Gastroesophageal sphincter (tissue), 3 donors: ENCODE measurements around the gene PLAC8L1.

Experiments used
- POLR2A ChIP-seq, 2 donors: fragments of 450-650 bp; IDR thresholded peaks; one replicate each; pipeline ENCODE4 v1.6.1; 2017; ENCODE audit warnings: antibody characterized with exemption in 2 of 2, mild to moderate bottlenecking in 2 of 2, moderate library complexity in 1 of 2
- POLR2AphosphoS5 ChIP-seq: sonication (generic); formaldehyde crosslinking; IDR thresholded peaks from one replicate; pipeline ENCODE4 v1.6.1; 2017; ENCODE audit warnings: antibody characterized with exemption
- TF ChIP-seq, protein P1 (sequence below), 4 experiments: fragments of 200-600 bp in 2 of 4; fragments of 450-650 bp in 2 of 4; sonication (generic) in 1 of 4; IDR thresholded peaks; one replicate each; pipeline ENCODE4 v1.5.1; 2017 to 2019; ENCODE audit warnings: antibody characterized with exemption in 4 of 4, mild to moderate bottlenecking in 2 of 4, moderate library complexity in 2 of 4

DNA sequence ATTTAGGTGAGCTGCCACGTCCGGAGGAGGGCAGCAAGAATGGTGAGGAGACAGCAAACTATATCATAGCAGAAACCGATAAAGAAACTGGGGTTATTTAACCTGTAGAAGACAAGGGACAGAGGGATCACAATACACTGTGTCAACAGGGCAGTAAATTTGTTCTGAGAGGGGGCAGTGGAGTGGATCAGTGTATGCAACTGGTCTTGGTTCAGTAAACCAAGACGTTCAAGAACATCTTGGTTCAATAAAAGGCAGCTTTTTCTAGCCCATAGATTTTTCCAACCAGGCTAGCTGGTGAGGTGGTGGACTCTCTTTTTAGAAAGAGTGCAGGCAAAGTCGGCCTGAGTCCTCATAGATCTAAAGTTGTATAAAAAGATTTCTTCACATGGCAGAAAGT lies 55.3 kb downstream of the PLAC8L1 start:
- TF ChIP-seq, protein P1, sequence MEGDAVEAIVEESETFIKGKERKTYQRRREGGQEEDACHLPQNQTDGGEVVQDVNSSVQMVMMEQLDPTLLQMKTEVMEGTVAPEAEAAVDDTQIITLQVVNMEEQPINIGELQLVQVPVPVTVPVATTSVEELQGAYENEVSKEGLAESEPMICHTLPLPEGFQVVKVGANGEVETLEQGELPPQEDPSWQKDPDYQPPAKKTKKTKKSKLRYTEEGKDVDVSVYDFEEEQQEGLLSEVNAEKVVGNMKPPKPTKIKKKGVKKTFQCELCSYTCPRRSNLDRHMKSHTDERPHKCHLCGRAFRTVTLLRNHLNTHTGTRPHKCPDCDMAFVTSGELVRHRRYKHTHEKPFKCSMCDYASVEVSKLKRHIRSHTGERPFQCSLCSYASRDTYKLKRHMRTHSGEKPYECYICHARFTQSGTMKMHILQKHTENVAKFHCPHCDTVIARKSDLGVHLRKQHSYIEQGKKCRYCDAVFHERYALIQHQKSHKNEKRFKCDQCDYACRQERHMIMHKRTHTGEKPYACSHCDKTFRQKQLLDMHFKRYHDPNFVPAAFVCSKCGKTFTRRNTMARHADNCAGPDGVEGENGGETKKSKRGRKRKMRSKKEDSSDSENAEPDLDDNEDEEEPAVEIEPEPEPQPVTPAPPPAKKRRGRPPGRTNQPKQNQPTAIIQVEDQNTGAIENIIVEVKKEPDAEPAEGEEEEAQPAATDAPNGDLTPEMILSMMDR (IDR thresholded peaks at IDR 0.05): no peak
- TF ChIP-seq POLR2A (IDR thresholded peaks at IDR 0.05): no peak
- no peak for TF ChIP-seq POLR2AphosphoS5
